Measurements from ENCODE around the gene TSPAN33.

DNA sequence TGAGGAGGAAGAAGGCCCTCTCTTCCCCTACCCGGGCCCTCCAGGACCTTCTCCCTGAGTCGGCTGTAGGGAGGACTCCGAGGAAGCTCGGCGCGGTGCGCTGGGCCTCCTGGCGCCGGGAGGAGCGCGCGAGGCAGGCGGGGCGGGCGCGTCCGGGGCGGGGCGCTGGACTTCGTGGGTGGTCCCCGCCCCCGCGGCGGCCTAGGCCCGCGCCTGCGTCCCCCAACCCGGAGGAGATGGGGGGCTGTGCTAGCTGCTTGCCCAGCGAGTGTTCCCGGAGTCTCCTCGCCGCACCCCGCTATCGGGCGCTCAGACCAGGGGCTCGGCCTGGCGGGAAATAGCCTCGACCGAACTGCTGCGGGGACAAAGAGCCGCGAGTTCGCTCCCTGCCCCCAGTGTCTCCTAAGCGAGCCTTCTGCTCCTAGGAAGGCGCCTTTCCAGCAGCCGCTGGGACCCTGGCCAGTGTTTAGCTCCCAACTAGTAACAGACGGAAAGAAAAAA is 24.7 kb downstream of the TSPAN33 start:
- TF ChIP-seq CTCF (IDR thresholded peaks at IDR 0.05), result no peak
- no peak for TF ChIP-seq POLR2A (IDR thresholded peaks at IDR 0.05)
- no peak for TF ChIP-seq POLR2AphosphoS5 (IDR thresholded peaks at IDR 0.05)
